ENCODE measurements around the gene FBXO2.
"Not testable (repeated sequence)": the region's sequence is repeated elsewhere in the genome, so short reads cannot be mapped to it uniquely, and the experiment has no call there.

GRCh38 chr1:11608596-11609130 is 45.6 kb downstream of the FBXO2 start:
- TF ChIP-seq, protein P1, sequence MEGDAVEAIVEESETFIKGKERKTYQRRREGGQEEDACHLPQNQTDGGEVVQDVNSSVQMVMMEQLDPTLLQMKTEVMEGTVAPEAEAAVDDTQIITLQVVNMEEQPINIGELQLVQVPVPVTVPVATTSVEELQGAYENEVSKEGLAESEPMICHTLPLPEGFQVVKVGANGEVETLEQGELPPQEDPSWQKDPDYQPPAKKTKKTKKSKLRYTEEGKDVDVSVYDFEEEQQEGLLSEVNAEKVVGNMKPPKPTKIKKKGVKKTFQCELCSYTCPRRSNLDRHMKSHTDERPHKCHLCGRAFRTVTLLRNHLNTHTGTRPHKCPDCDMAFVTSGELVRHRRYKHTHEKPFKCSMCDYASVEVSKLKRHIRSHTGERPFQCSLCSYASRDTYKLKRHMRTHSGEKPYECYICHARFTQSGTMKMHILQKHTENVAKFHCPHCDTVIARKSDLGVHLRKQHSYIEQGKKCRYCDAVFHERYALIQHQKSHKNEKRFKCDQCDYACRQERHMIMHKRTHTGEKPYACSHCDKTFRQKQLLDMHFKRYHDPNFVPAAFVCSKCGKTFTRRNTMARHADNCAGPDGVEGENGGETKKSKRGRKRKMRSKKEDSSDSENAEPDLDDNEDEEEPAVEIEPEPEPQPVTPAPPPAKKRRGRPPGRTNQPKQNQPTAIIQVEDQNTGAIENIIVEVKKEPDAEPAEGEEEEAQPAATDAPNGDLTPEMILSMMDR (IDR thresholded peaks at IDR 0.05), result not testable (repeated sequence)
- TF ChIP-seq EZH2phosphoT487 (IDR thresholded peaks at IDR 0.05), result not testable (repeated sequence)

All from neural progenitor cell (in vitro differentiated cells).